SK-N-MC (cell line): ENCODE data around the gene BMI1.
A peak's percentile ranks its signal among the peaks of the same experiment; 100 is the strongest.

Source experiments
- EZH2 ChIP-seq: fragments of 200-600 bp; sonication (generic); IDR thresholded peaks from one replicate; pipeline ENCODE4 v1.6.1; 2017; ENCODE audit warnings: antibody characterized with exemption
- POLR2AphosphoS5 ChIP-seq: IDR thresholded peaks from 2 replicates; pipeline ENCODE4 v1.6.1; 2012; ENCODE audit warnings: mild to moderate bottlenecking, low read depth, low read length, borderline replicate concordance

DNA sequence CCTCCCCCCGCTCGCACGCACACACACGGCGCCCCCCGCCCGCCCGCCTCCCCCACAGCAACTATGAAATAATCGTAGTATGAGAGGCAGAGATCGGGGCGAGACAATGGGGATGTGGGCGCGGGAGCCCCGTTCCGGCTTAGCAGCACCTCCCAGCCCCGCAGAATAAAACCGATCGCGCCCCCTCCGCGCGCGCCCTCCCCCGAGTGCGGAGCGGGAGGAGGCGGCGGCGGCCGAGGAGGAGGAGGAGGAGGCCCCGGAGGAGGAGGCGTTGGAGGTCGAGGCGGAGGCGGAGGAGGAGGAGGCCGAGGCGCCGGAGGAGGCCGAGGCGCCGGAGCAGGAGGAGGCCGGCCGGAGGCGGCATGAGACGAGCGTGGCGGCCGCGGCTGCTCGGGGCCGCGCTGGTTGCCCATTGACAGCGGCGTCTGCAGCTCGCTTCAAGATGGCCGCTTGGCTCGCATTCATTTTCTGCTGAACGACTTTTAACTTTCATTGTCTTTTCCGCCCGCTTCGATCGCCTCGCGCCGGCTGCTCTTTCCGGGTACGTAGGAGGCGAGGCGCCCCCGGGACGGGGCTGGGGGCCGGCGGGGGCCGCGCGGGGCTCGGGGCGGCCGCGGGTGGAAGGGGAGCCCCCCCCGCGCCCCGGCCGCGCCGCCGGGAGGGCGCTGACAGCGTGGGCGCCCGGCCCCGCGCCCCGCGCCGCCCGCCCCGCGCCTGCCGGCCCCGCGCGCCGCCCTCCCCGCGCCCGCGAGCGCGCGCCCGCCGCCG is 441 bp downstream of the BMI1 start:
- TF ChIP-seq EZH2 (no peak), POLR2AphosphoS5 (peak; percentile 28; the same call in 1 of the 2 replicates)
